T-helper 17 cell (primary cell): Measurements from ENCODE around the gene AKR1D1. TPM values are rescaled to one million over a fixed set of nuclear protein-coding genes. Genes with fewer than 3 reads are reported as not detected.
"Not testable (repeated sequence)": the region's sequence is repeated elsewhere in the genome, so short reads cannot be mapped to it uniquely, and the experiment has no call there.

ENCODE experiments used
- ATAC-seq: fragments of 150-1000 bp; cut with Tn5 transposase; 2 replicates; pipeline ENCODE4 v1.10.0; 2021; ENCODE audit warnings: mild to moderate bottlenecking, moderate library complexity
- DNase-seq, 3 donors: peaks; one replicate each; pipeline versions ENCODE4 v3.0.0 to v3.0.0-alpha.2; 2020 to 2021
- H3K9me3 ChIP-seq: one replicate; pipeline ENCODE4 v1.7.0; 2013; ENCODE audit warnings: low read length, mild to moderate bottlenecking; ENCODE audit not compliant: control insufficient read depth, poor library complexity, severe bottlenecking
- H3K27ac Mint-ChIP-seq: one replicate; pipeline ENCODE4 v1.8.0; 2022; ENCODE audit warnings: mild to moderate bottlenecking, moderate library complexity, mixed read lengths
- H3K27me3 Mint-ChIP-seq: one replicate; pipeline ENCODE4 v1.8.0; 2022; ENCODE audit warnings: mixed read lengths
- H3K36me3 Mint-ChIP-seq: one replicate; pipeline ENCODE4 v1.8.0; 2022; ENCODE audit warnings: low read depth, mixed read lengths
- H3K4me1 Mint-ChIP-seq: one replicate; pipeline ENCODE4 v1.8.0; 2022; ENCODE audit warnings: mild to moderate bottlenecking, mixed read lengths
- H3K4me3 Mint-ChIP-seq: one replicate; pipeline ENCODE4 v1.8.0; 2022; ENCODE audit warnings: mild to moderate bottlenecking, moderate library complexity, mixed read lengths
- total RNA-seq, 4 donors: library from RNA in 2 of 4; stranded (reverse) in 2 of 4; gene quantifications; one replicate each; pipeline ENCODE4 v1.2.3 and lab custom pipeline; 2022 to 2026

Gene AKR1D1
- not detected for total RNA-seq
- total RNA-seq (lab: John Stamatoyannopoulos, UW), result 0 reads per million in 2 donors

- Mint-ChIP-seq H3K27me3 (peaks cover 9% of the 10 kb centered on the region), H3K36me3 (no peaks in the 10 kb centered on the region), H3K4me1 (no peaks in the 10 kb centered on the region), H3K27ac (no peak within 1 kb of the TSS), H3K4me3 (no peak within 1 kb of the TSS)
- DNase-seq, result no peak
- ATAC-seq, result no peak
- H3K9me3 ChIP-seq, result no peaks in the 10 kb centered on the region
Measured at GRCh38 chr7:138076196-138076595, at the start of gene AKR1D1. Gene AKR1D1, plus strand, starts transcription at chr7:138076459. Its CDS starts 60 bp downstream, at chr7:138076519.

GRCh38 chr7:138027100-138027499 lies 49.2 kb upstream of the AKR1D1 start:
- H3K4me3 Mint-ChIP-seq, result no peak overlapping the region
- H3K9me3 ChIP-seq, result no peaks in the 10 kb centered on the region
- no peaks in the 10 kb centered on the region for H3K4me1 Mint-ChIP-seq
- ATAC-seq (no peak), DNase-seq (no peak)
- H3K27ac Mint-ChIP-seq, result no peak overlapping the region
- no peaks in the 10 kb centered on the region for H3K36me3 Mint-ChIP-seq
- H3K27me3 Mint-ChIP-seq, result peaks cover 22% of the 10 kb centered on the region

GRCh38 chr7:138029126-138029525 lies 47.1 kb upstream of the AKR1D1 start:
- H3K36me3 Mint-ChIP-seq, result no peaks in the 10 kb centered on the region
- no peaks in the 10 kb centered on the region for H3K4me1 Mint-ChIP-seq
- H3K27ac Mint-ChIP-seq, result no peak overlapping the region
- no peaks in the 10 kb centered on the region for H3K9me3 ChIP-seq
- peaks cover 22% of the 10 kb centered on the region for H3K27me3 Mint-ChIP-seq
- DNase-seq (no peak), ATAC-seq (no peak)
- no peak overlapping the region for H3K4me3 Mint-ChIP-seq

GRCh38 chr7:138029941-138030340 lies 46.3 kb upstream of the AKR1D1 start:
- H3K36me3 Mint-ChIP-seq, result no peaks in the 10 kb centered on the region
- H3K27ac Mint-ChIP-seq, result no peak overlapping the region
- ATAC-seq (no peak), DNase-seq (no peak)
- H3K4me3 Mint-ChIP-seq, result no peak overlapping the region
- peaks cover 22% of the 10 kb centered on the region for H3K27me3 Mint-ChIP-seq
- no peaks in the 10 kb centered on the region for H3K9me3 ChIP-seq
- H3K4me1 Mint-ChIP-seq, result no peaks in the 10 kb centered on the region

- Mint-ChIP-seq H3K4me1 (no peaks in the 10 kb centered on the region), H3K27me3 (peaks cover 22% of the 10 kb centered on the region), H3K36me3 (no peaks in the 10 kb centered on the region), H3K27ac (no peak overlapping the region), H3K4me3 (no peak overlapping the region)
- DNase-seq (no peak), ATAC-seq (no peak)
- no peaks in the 10 kb centered on the region for H3K9me3 ChIP-seq
Measured at GRCh38 chr7:138030679-138031351, 45.4 kb upstream of the AKR1D1 start.

GRCh38 chr7:138032186-138032585 lies 44.1 kb upstream of the AKR1D1 start:
- DNase-seq, result no peak
- Mint-ChIP-seq H3K36me3 (no peaks in the 10 kb centered on the region), H3K27me3 (peaks cover 17% of the 10 kb centered on the region), H3K4me3 (no peak overlapping the region), H3K27ac (no peak overlapping the region), H3K4me1 (no peaks in the 10 kb centered on the region)
- ATAC-seq, result no peak
- no peaks in the 10 kb centered on the region for H3K9me3 ChIP-seq

GRCh38 chr7:138032770-138033169 lies 43.5 kb upstream of the AKR1D1 start:
- no peaks in the 10 kb centered on the region for H3K9me3 ChIP-seq
- Mint-ChIP-seq H3K4me1 (no peaks in the 10 kb centered on the region), H3K4me3 (no peak overlapping the region), H3K36me3 (no peaks in the 10 kb centered on the region), H3K27me3 (peaks cover 14% of the 10 kb centered on the region), H3K27ac (no peak overlapping the region)
- DNase-seq (no peak), ATAC-seq (no peak)

- no peak overlapping the region for H3K27ac Mint-ChIP-seq
- no peaks in the 10 kb centered on the region for H3K36me3 Mint-ChIP-seq
- no peak for ATAC-seq
- no peak overlapping the region for H3K4me3 Mint-ChIP-seq
- no peak for DNase-seq
- no peaks in the 10 kb centered on the region for H3K9me3 ChIP-seq
- H3K4me1 Mint-ChIP-seq, result no peaks in the 10 kb centered on the region
- H3K27me3 Mint-ChIP-seq, result peaks cover 9% of the 10 kb centered on the region
Measured at GRCh38 chr7:138033241-138033640, 43.0 kb upstream of the AKR1D1 start.

GRCh38 chr7:138036135-138036534 lies 40.1 kb upstream of the AKR1D1 start:
- H3K27ac Mint-ChIP-seq, result no peak overlapping the region
- ATAC-seq (no peak), DNase-seq (no peak)
- H3K9me3 ChIP-seq, result no peaks in the 10 kb centered on the region
- H3K4me3 Mint-ChIP-seq, result no peak overlapping the region
- peaks cover 4% of the 10 kb centered on the region for H3K27me3 Mint-ChIP-seq
- no peaks in the 10 kb centered on the region for H3K36me3 Mint-ChIP-seq
- no peaks in the 10 kb centered on the region for H3K4me1 Mint-ChIP-seq

- H3K4me1 Mint-ChIP-seq, DNase-seq, H3K9me3 ChIP-seq, H3K36me3 Mint-ChIP-seq, H3K27ac Mint-ChIP-seq, ATAC-seq, H3K4me3 Mint-ChIP-seq: not testable (repeated sequence)
- peaks cover 11% of the 10 kb centered on the region for H3K27me3 Mint-ChIP-seq
Measured at GRCh38 chr7:138040063-138040462, 36.2 kb upstream of the AKR1D1 start.

GRCh38 chr7:138044897-138045296 lies 31.4 kb upstream of the AKR1D1 start:
- H3K9me3 ChIP-seq, result no peaks in the 10 kb centered on the region
- no peak overlapping the region for H3K4me3 Mint-ChIP-seq
- H3K4me1 Mint-ChIP-seq, result no peaks in the 10 kb centered on the region
- no peak for ATAC-seq
- H3K27me3 Mint-ChIP-seq, result peaks cover 31% of the 10 kb centered on the region
- no peak for DNase-seq
- H3K27ac Mint-ChIP-seq, result no peak overlapping the region
- no peaks in the 10 kb centered on the region for H3K36me3 Mint-ChIP-seq

GRCh38 chr7:138047907-138048306 lies 28.4 kb upstream of the AKR1D1 start:
- ATAC-seq, result no peak
- no peak overlapping the region for H3K4me3 Mint-ChIP-seq

GRCh38 chr7:138049505-138050116 lies 26.6 kb upstream of the AKR1D1 start:
- H3K9me3 ChIP-seq, result no peaks in the 10 kb centered on the region
- Mint-ChIP-seq H3K36me3 (no peaks in the 10 kb centered on the region), H3K4me3 (no peak overlapping the region), H3K27ac (no peak overlapping the region), H3K27me3 (peaks cover 29% of the 10 kb centered on the region), H3K4me1 (no peaks in the 10 kb centered on the region)
- ATAC-seq (no peak), DNase-seq (no peak)

More at GRCh38 chr7:138047907-138048306, 28.4 kb upstream of the AKR1D1 start:
- H3K9me3 ChIP-seq, result no peaks in the 10 kb centered on the region
- H3K36me3 Mint-ChIP-seq, result no peaks in the 10 kb centered on the region
- peaks cover 31% of the 10 kb centered on the region for H3K27me3 Mint-ChIP-seq
- DNase-seq, result no peak
- H3K27ac Mint-ChIP-seq, result no peak overlapping the region
- H3K4me1 Mint-ChIP-seq, result no peaks in the 10 kb centered on the region

GRCh38 chr7:138051712-138052247 lies 24.5 kb upstream of the AKR1D1 start:
- not testable (repeated sequence) for DNase-seq, H3K9me3 ChIP-seq, H3K4me3 Mint-ChIP-seq, H3K27me3 Mint-ChIP-seq, H3K4me1 Mint-ChIP-seq, ATAC-seq, H3K27ac Mint-ChIP-seq, H3K36me3 Mint-ChIP-seq
